GM18867 (cell line): Measurements from ENCODE around the gene SMG6.
"Not testable (repeated sequence)": the region's sequence is repeated elsewhere in the genome, so short reads cannot be mapped to it uniquely, and the experiment has no call there.

ENCODE experiments used
- ATAC-seq: cut with Tn5 transposase; IDR thresholded peaks from one replicate; pipeline ENCODE4 v1.9.1; 2021; ENCODE audit warnings: mild to moderate bottlenecking, moderate library complexity; ENCODE audit not compliant: unreplicated experiment

The SMG6 gene

DNA sequence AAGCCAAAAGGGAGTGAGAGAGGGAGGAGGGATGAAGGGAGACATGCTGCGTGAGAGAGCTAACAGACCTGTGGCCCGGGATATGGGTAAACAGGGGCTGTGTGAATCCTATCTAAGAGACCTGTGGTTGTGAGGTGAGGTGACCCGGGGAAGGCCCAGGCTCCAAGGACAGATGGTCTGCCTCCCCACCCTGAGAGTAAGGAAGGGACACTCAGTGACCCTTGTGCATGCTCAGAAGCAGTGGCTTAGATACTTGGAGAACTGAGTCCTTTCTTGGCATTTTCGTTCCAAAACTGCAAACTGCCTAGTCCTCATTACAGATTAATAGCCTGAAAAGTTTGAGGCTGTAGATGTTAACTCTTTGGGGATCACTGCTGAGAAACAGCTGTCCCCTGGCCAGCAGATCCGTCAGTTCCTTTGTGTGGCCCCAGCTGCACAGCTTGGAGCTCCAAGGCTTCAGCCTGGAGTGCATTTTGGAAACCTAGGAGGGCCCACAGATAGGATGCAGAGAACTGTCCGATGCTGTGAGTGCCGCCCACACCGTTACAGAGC is 121.6 kb downstream of the SMG6 start:
- ATAC-seq = no peak

DNA sequence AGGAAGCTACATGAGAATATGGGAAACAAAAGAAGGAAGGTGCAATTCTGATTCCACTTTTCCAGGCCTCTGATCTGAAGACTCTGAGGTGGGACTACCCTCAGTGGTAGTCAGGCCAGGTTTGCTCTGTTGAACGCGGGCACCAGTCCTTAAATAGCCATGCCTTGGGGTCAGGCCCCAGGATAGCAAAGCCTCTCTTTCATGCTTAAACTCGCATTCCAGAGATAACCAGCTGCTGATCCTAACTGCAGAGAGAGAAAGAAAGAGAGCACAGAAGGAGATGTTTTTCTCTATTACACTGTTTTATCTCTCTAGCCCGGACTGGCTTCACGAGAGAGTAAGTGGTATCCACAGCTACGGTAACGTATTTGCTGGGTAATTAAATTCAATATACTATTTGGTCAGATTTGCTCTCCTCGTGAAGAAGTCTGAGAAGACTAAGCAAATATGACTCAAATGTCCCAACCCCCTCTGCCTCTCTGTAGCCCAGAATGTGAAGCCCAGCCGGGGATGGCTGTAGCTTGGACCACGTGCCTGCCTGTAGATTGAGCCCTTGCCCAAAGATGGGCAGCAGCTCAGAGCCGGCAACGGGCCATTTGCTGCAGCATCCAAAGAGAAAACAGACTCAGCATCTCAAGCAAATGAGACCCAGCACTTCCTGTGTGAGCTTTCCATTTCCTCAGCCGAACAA is 122.2 kb downstream of the SMG6 start:
- ATAC-seq = no peak

DNA sequence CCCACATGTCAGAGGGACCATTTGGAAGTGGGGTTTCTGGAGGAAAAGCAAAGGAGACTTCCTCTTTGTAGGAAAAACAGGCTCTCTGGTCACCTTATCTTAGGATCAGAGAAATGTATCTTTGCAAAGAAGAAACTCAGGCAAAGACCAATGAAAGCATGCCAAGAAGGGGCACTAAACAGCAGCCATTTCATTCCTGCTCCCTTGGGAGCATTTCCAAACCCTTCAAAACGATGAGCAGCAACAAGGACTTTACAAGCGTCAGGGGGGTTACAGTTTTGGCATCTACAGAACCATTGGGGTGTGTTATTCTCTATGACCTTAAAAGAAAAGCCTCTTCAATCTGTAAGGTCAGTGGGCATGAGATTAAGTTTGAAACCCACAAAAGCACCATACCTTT is 122.8 kb downstream of the SMG6 start:
- no peak for ATAC-seq

DNA sequence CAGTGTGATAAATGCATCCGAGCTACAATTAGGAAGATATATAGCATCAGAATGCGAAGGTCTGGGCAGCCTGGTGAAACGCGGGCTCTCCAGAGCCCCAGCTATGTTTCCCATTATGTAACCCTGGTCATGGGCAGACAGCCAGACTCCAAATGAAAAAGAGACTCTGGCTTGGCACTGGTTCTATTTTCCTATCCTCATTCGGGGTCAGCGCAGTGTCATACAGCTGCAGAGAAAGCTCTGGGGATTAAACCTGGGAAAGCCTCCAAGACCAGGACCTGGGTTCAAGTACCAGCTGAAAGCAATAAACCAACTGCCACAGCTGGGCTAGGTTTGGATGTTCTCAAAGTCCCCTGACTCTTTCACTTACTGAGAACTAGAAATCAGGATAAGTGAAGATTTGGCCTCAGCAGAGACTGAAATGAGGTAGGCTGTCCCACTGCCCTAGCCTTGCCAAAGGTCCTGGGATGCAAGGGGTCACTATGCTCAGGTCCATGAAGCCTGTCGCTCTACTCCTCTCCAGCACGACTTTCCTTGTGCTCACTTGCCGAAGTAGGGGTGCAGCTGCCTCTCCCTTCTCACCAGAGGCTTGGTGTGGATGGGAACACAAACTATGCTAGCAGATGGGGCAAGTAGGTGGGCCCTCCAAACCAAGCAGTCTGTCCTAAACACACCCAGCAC is 123.8 kb downstream of the SMG6 start:
- ATAC-seq = no peak

DNA sequence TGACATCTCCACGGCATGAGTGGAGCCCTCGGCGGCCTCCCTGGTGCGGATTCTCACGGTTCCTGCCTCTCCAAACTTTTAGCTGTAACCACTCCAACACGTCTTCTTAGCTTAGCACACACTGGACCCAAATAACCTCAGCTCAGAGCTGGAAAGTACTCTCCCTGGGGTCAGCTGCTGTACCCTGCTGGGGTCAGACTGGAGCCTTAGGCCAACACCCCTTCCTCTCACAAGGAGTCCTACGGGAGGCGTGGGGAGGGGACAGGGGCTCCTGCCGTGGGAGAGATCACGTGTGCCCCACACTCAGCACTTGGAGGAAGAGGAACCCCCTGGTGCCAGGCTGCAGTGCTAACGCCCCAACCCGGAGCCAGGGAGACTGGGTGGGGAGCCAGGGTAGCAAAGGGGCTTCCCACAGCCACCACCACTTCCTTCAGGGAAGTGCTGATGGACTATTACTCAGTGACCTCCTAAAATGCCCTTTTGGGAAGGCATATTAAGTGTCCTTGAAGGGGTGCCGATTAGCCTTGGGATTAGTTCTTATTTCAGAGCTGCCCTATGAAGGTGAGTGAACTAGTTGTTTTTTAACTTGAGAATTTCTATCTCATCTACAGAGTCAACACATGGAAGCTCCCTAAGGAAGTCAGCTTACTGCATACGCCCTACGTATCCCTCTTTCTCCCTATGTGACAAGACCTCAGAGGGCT is 124.6 kb downstream of the SMG6 start:
- ATAC-seq = no peak

DNA sequence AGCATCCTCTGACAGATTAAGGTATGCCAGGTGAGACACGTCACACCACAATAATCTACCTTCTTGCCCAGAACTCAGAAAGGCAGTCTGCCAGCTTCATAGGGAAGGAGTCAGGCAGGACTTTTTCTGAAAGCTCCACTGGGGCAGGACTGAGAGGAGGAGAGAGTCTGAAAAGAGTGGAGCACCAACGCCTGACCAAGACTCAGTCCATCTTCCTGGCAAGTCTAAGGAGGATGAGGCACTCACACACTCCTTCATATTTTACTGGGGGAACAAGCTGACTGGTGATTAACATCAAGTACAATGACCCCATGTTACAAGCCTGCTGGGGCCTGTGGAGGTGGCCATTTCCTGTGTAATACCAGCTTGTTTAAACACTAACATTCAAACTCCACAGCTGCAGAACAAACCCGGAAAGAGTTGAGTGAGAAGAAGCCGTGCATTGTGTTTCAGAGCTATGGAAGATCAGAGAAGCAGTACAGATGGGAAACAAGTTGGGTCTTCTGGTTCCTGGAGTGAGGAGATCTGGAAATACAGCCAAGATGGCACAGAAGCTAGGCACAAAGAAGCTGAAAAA is 126.3 kb downstream of the SMG6 start:
- no peak for ATAC-seq

DNA sequence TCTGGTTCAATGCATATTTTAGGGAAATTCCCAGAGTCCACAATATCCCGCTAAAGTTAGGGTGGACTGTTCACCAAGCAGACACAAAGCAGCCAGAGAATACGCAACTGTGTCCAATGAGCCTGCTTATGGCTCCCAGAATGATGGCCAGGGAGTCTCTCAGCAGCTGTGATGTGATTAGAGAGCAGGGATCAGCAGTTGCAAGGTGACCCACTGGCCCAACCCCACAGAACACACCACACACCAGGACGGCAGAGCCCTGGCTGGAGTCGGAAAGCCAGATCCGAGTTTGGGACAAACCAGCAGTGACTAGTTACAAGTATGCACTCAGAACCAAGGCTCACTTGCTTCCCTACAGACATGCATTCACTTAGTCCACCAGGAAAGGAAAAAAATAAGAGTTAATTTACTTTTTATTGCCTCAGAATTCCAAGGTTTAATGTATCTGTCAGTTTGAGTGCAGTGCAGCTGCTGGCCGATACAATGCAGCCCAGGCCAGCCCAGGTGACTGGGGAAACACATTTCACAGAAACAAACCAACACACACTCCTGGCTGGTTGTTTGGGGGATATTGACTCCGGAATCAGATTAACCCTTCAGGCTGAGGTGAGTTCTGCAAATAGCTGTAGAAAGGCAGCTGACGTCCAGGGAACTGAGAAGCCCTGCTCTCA is 127.0 kb downstream of the SMG6 start:
- ATAC-seq = no peak

DNA sequence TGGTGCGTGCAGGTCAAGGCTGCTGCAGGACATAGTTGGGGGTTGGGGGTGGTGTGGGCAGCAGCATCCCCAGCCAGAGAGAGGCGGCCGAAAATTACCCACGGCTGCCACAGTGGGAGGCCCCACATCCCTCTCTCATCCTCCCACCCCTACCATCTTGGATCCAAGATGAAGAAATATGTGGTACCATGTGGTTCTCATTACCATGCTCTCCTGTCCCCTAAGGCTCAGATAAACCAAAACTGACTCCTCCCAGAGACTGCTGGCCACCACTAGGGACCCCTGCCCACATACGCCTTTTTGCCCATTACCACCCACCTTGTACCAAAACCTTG is 128.3 kb downstream of the SMG6 start:
- no peak for ATAC-seq

DNA sequence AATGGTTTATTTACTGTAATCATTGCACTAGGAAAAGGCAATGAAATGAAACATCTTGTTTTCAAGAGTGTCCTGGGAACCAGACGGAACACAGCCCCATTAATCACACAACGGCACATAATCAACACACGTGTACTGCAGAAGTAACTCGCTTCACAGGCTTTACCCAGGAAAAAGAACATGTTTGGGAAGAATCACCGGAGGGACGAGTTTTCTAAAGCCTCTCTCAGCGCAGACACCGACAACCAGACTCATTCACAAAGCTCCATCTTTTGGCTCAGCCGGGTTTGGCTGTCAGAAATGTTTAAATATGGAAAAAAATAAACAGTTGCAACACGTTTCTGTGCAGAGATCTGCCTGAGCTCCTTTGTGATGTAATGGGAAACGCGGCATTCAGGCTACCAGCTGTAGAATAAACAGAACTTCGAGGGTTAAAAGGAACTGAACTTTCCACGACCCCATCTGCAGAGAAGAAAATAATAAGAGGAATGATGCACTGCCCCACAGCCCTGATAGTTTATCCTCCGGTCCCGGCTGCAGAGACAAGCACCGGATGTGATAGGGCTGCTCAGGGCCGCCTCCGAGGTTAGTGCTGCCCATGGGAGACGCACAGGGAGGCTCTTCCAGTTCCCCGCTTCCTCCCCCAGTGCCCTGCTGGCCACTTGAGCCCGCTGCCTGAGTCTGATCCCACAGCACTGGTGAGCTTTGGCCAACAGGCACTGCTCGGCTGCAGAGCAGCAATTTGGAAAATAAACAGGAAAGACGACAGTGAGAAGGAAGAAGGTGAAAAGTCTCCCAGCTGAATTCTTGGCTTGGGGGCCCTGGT is 128.9 kb downstream of the SMG6 start:
- no peak for ATAC-seq

DNA sequence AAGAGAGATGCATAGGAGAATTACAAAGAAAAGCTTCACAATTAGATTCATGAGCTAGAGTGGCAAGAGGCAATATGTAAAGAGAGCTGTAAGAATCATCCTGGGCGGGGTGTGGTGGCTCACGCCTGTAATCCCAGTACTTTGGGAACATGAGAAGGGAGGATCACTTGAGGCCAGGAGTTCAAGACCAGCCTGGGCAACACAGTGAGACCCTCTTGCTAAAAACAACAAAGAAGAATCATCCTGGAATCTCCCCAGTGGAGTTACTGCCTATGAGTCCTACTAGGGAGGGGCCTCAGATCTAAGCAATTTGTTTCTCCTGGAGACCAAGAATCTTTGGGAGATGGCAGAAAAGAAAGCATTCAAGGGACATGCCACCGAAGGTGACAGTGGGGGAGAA is 129.6 kb downstream of the SMG6 start:
- no peak for ATAC-seq

DNA sequence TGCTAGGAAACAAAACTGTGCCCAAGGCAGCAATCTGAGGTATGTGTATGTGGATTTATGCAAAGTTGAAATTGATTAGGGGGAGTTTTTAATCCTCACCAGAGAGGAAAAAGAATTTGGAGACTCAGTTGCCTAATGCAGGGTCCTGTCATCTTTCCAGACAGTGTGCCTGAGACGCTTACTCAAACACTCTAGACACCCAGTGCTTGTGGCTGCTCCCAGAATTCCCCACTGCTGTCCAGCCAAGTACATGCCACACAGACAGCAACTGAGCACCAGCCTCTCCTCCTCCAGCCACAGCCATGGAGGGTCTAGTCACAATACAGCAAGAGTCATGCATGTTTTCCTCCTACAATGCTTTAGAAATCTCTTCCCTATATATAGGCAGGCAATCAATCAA is 130.6 kb downstream of the SMG6 start:
- ATAC-seq = no peak

DNA sequence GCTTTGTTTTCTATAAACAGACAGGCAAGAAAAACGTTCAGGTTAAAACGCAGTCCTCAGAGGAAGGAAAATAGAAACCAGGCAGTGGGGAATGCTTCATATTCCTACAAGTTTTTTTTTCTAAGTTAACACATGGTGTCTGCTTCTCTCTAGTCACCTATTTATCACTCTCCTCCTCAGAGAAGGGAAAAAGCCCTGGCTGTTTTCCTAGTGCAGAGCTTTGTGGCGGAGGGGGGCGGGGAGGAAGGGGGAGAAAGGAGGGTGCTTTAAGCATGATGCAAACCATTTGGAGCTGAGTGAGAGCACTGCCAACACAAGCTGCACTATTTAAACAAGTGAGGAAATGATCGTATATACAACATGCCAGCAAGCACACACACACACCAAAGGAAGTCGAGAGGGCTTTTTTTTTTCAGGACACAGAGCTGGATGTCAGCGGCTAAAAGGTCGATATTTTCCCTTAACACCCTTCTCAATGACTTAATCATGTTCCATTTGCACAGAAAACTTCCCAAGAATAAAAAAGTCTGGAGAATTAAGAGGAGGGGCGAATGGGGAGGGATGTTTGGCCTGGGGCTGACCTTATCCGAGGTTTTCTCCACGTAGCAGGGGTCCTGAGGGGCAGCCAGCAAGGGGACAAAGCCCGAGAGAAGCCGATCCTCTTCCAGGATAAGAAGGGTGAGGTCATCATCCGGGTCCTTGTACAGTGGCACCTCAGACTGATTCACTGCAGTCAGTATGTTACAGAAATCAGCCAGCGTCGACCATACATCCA is 131.3 kb downstream of the SMG6 start:
- no peak for ATAC-seq

DNA sequence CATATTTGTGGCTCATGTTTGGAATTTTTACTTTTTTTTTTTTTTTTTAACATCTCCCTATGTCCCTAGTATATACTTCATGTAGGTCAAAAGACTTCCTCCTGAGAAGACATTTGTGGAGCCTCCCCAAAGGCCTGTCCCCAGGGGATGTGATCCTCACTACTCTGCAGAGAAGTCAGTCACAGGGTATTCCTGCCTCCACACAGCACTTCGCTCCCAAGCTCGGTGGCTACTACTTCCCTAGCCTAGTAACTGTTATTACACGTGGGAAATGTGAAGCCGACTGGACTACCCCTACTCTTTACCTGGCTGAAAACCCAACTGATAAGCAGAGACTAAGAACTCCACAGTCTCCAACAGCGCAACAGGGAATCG is 131.9 kb downstream of the SMG6 start:
- no peak for ATAC-seq

DNA sequence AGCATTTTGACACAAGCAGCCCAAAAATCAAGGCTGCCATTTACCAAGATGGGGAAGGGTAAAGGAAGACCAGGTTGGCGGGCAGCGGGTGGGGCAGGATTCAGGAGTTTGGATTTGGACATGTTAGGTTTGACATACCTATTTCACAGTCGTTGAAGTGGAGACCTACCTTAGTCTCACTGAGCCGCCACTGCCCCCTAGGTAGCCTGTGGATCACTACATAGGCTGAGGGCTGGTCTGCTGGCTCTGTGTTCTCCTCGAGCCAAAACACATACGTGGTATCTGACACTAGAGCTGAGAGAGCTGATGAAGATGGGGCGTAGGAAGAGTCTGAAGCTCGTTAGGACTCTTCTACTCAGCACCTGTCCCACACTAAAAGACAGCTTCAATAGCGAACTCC is 133.6 kb downstream of the SMG6 start:
- no peak for ATAC-seq

DNA sequence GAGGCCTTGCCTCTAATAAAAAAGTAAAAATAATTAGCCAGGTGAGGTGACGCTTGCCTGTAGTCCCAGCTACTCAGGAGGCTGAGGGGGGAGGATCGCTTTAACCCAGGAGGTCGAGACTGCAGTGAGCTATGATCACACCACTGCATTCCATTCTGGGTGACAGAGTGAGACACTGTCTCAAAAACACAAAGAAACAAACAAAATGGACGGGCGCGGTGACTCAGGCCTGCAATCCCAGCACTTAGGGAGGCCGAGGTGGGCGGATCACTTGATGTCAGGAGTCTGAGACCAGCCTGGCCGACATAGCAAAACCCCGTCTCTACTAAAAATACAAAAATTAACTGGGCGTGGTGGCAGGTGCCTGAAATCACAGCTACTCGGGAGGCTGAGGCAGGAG is 137.9 kb downstream of the SMG6 start:
- not testable (repeated sequence) for ATAC-seq

DNA sequence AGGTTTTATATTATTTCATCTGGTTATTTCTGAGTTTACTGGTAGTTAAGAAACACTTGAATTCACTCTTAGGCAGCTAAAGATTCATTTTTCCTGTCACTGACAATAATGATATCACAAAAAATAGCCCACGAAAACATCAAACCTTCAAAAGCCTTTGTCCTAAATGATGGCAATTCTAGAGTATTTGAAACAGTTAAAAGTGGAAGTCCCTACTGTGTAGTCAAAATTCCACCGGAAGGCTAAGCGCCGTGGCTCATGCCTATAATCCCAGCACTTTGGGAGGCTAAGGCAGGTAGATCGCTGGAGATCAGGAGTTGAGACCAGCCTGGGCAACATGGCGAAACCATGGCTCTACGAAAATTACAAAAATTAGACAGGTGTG is 145.2 kb downstream of the SMG6 start:
- ATAC-seq = no peak

DNA sequence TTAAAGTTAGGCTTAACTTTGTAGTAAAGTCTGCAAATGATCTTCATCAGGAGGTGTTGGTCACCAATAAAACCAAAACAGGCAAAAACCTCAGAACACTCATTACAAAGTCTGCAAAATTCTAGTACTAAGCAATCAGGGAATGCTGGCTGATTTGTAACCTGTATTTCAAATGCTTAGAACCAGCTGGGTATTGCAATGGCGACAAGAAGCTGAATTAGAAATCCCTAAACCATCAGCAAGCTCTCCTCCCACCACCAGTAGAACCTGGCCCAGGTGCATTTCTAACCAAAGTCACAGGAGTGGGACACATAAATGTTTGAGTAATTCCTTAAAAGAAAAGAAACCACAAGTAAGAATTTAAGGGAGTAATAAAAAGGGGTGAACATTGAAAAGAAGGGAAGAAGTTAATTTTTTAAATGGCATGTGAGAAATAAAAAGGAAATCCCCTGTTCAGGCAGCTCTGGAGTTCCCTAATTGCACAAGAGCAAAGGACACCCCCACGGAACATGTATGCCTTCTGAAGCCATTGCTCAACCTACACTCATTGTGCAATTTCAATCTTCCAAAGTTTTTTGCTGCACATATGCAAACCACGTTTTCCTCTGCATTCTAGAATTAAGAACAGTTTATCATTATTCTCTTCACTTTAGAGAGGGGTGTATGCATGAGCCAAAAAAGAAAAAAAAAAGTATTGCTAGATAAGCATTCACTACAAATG is 145.8 kb downstream of the SMG6 start:
- no peak for ATAC-seq

DNA sequence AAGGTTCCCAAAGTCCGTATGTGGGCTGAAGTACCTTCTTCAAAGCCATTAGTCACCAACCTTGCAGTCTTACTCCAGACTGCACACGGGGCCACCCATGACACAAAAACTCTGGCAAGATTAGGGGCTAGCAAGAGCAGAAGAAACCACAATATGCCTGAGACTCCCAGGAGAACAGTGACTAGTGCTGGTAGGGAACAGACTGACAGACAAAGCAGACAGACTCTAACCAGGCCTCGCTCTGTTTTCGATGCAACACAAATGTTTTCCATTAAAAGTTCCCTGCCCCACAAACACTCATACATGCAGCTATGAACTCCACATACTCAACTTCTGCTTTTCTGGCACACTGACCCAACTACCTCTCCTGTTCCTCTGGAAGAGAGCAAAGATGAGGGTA is 146.5 kb downstream of the SMG6 start:
- ATAC-seq = no peak

DNA sequence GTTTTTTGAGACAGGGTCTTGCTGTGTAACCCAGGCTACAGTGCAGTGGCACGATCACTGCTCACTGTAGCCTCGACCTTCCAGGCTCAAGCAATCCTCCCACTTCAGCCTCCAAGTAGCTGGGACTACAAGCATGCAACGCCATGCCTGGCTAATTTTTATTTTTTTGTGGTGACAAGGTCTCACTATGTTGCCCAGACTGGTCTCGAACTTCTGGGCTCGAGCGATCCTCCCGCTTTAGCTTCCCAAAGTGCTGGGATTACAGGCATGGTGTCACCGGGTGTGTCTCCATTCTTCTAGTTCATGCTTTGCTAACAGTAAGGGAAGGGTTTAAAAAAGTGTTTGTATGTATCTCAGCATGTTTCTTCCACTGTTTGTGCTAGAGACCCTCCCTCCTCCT is 146.9 kb downstream of the SMG6 start:
- ATAC-seq = no peak
